HepG2 (cell line): ENCODE measurements around the gene SYS1. TPM values are rescaled to one million over a fixed set of nuclear protein-coding genes. Genes with fewer than 3 reads are reported as not detected.

Source experiments
- CREM ChIP-seq, 2 experiments: sonication (generic) in 1 of 2; formaldehyde crosslinking in 1 of 2; IDR thresholded peaks; 2 replicates each; pipeline versions ENCODE4 v1.4.0 to v1.6.1; 2016 to 2020; ENCODE audit warnings: antibody characterized with exemption in 1 of 2, mild to moderate bottlenecking in 1 of 2, missing genetic modification reagents in 1 of 2
- FLYWCH1 ChIP-seq: sonication (generic); formaldehyde crosslinking; IDR thresholded peaks from 2 replicates; pipeline ENCODE4 v1.8.1; 2023; ENCODE audit warnings: mild to moderate bottlenecking, missing genetic modification reagents
- MTA1 ChIP-seq: sonication (generic); formaldehyde crosslinking; IDR thresholded peaks from 2 replicates; pipeline ENCODE4 v1.4.0; 2020; ENCODE audit warnings: missing genetic modification reagents, mild to moderate bottlenecking, borderline replicate concordance
- POGZ ChIP-seq: sonication (generic); formaldehyde crosslinking; IDR thresholded peaks from 2 replicates; pipeline ENCODE4 v1.4.0; 2020; ENCODE audit warnings: mild to moderate bottlenecking, missing genetic modification reagents
- ZBED4 ChIP-seq: sonication (generic); formaldehyde crosslinking; IDR thresholded peaks from 2 replicates; pipeline ENCODE4 v1.4.0; 2020; ENCODE audit warnings: missing genetic modification reagents, borderline replicate concordance
- ZFP82 ChIP-seq: sonication (generic); formaldehyde crosslinking; IDR thresholded peaks from 2 replicates; pipeline ENCODE4 v1.5.1; 2020; ENCODE audit warnings: mild to moderate bottlenecking, missing genetic modification reagents, borderline replicate concordance
- ZNF143 ChIP-seq: sonication (generic); formaldehyde crosslinking; IDR thresholded peaks from 2 replicates; pipeline ENCODE4 v1.4.0; 2020; ENCODE audit warnings: missing genetic modification reagents
- ZNF414 ChIP-seq: sonication (generic); formaldehyde crosslinking; IDR thresholded peaks from 2 replicates; pipeline ENCODE4 v1.5.0; 2020; ENCODE audit warnings: missing genetic modification reagents
- polyA plus RNA-seq, 8 experiments: library from polyadenylated mRNA; depleted of rRNA in 3 of 8; stranded (reverse) in 7 of 8; unstranded in 1 of 8; fragments of >200 nt; fragmentation: Illumina TruSeq in 4 of 8; extraction: Trizol in 4 of 8; gene quantifications; 2 replicates each; pipeline versions ENCODE4 v1.2.1 to v1.2.3, GENCODE V29; 2011 to 2016; ENCODE audit warnings: low read depth in 4 of 8, missing spikeins in 1 of 8, mixed read lengths in 1 of 8; ENCODE audit not compliant: insufficient read depth in 1 of 8
- total RNA-seq, 5 experiments: library from RNA; depleted of rRNA; stranded (reverse); fragments of >200 nt; fragmentation: Illumina TruSeq; extraction: Trizol; gene quantifications; 2 replicates each; pipeline ENCODE4 v1.2.3, GENCODE V29; 2016; ENCODE audit warnings: low read depth in 1 of 5
- TF ChIP-seq, protein P1 (sequence below): sonication (generic); formaldehyde crosslinking; IDR thresholded peaks from one replicate; pipeline ENCODE4 v1.5.1; 2020; ENCODE audit warnings: mild to moderate bottlenecking, missing genetic modification reagents; ENCODE audit errors: not compliant biosample characterization

Gene SYS1
- total and polyA plus RNA-seq, 2 of the 13 experiments (the other 11 are each of a cell fraction or from before 2014, with no cell fraction given) = 38.3 to 65.6 TPM

GRCh38 chr20:45347936-45348778 lies 14.8 kb upstream of the SYS1 start, which contains the start of gene SDC4 (continued):
- TF ChIP-seq ZNF414 (CRISPR knock-in tag) = peak; percentile 92; the same call in 1 of the 2 replicates
- TF ChIP-seq ZBED4 (CRISPR knock-in tag) = no peak
- TF ChIP-seq ZNF143 (CRISPR knock-in tag) = no peak
- TF ChIP-seq, protein P1, sequence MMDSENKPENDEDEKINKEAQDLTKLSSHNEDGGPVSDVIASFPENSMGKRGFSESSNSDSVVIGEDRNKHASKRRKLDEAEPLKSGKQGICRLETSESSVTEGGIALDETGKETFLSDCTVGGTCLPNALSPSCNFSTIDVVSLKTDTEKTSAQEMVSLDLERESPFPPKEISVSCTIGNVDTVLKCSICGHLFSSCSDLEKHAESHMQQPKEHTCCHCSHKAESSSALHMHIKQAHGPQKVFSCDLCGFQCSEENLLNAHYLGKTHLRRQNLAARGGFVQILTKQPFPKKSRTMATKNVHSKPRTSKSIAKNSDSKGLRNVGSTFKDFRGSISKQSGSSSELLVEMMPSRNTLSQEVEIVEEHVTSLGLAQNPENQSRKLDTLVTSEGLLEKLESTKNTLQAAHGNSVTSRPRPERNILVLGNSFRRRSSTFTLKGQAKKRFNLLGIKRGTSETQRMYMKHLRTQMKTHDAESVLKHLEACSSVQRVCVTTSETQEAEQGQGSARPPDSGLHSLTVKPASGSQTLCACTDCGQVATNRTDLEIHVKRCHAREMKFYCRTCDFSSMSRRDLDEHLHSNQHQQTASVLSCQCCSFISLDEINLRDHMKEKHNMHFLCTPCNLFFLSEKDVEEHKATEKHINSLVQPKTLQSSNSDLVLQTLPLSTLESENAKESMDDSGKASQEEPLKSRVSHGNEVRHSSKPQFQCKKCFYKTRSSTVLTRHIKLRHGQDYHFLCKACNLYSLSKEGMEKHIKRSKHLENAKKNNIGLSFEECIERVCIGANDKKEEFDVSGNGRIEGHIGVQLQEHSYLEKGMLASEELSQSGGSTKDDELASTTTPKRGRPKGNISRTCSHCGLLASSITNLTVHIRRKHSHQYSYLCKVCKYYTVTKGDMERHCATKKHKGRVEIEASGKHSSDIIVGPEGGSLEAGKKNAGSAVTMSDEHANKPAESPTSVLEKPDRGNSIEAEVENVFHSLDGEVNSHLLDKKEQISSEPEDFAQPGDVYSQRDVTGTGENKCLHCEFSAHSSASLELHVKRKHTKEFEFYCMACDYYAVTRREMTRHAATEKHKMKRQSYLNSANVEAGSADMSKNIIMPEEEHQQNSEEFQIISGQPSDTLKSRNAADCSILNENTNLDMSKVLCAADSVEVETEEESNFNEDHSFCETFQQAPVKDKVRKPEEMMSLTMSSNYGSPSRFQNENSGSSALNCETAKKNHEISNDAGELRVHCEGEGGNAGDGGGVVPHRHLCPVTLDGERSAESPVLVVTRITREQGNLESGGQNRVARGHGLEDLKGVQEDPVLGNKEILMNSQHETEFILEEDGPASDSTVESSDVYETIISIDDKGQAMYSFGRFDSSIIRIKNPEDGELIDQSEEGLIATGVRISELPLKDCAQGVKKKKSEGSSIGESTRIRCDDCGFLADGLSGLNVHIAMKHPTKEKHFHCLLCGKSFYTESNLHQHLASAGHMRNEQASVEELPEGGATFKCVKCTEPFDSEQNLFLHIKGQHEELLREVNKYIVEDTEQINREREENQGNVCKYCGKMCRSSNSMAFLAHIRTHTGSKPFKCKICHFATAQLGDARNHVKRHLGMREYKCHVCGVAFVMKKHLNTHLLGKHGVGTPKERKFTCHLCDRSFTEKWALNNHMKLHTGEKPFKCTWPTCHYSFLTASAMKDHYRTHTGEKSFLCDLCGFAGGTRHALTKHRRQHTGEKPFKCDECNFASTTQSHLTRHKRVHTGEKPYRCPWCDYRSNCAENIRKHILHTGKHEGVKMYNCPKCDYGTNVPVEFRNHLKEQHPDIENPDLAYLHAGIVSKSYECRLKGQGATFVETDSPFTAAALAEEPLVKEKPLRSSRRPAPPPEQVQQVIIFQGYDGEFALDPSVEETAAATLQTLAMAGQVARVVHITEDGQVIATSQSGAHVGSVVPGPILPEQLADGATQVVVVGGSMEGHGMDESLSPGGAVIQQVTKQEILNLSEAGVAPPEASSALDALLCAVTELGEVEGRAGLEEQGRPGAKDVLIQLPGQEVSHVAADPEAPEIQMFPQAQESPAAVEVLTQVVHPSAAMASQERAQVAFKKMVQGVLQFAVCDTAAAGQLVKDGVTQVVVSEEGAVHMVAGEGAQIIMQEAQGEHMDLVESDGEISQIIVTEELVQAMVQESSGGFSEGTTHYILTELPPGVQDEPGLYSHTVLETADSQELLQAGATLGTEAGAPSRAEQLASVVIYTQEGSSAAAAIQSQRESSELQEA = peak; percentile 66
- TF ChIP-seq FLYWCH1 (CRISPR knock-in tag) = no peak
- peak; percentile 57; the same call in 1 of the 2 replicates for TF ChIP-seq ZFP82 (CRISPR knock-in tag)
- no peak for TF ChIP-seq CREM (IDR thresholded peaks at IDR 0.05)
- no peak for TF ChIP-seq CREM (CRISPR knock-in tag; IDR thresholded peaks at IDR 0.05)
- TF ChIP-seq MTA1 (CRISPR knock-in tag) = peak; percentile 93; the same call in 1 of the 2 replicates
- TF ChIP-seq POGZ (CRISPR knock-in tag) = peak; percentile 70; the same call in 1 of the 2 replicates
